NCI-H2107 treated with DMSO at 0.1 percent for 48 hours (cell line): ENCODE measurements around the gene ZMYND10.

Source experiments
- DNase-seq: peaks from one replicate; lab custom pipeline; 2025; ENCODE audit not compliant: unreplicated experiment; lab: John Stamatoyannopoulos, UW

Gene ZMYND10

DNA sequence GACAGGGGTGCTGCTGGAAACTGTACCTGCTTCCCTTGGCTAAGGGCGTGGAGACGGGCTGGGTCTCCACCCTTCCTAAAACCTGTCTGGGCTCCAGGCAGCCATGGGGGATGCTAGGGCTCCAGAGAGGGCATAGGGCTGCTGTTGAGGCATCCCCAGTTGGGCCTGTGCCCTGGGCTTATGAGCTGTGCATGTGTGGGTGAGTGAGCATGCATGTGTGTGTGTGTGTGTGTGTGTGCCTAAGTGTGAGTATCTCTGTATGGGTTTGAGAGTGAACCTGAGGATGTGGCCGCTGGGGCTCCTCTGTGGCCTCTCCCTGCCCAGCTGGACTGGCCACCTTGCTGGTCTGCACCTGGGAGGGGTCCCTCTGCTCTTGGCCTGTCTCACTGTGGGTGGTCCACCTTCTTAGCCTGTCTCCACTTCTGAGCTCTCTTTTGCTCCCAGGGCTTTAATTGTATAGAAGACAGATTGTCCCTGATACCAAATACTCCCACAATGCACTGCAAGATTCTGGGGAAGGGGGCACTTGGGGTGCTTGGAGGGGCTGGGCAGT lies 25.7 kb upstream of the ZMYND10 start:
- no peak for DNase-seq

DNA sequence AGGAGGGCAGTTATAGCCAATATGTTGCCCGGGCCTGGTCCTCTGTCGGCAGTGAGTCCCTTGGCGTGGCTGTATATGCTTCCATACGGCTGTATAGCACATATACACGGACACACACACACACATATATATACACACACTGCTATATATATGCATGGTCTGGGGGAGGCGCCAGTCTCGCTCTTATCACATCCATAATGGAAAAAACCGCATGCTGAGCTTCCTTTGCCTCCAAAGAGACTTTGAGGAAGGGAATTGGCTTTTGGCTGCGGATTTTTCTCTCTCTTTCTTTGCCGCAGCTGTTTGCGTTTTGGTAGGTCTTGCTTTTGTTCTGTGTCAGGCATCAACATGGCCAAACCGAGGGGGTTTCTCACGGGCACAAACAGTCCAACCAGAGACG lies 25.1 kb upstream of the ZMYND10 start:
- DNase-seq: peak; percentile 48

DNA sequence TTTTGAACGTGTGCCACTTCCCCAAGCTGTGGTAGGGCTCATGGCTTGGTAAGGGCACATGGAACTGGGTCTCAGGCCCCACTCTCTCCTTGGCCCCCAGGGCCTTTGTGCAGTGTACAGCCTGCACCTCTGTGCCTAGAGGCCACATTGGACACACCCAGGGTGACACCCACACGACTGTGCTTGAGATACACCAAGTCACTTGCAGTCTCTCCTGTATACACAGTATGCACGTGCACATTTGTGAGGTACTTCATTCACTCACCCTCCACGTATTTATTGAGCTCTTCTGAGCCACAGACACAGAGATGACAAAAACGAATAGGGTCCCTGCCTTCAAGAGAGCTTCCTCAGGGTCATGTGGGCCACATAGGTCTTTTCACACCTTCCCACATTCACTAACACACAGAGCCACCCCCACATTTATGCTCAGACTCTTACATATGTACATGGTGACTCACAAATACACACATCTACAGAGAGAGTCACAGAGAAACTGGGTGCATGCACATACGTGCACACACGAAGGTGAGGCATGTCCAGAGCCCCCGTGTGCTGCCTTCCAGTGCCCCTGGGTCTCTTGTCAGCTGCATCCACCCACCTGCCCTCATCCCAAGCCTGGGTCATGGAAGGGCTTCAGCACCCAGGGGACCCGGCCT lies 23.6 kb upstream of the ZMYND10 start:
- no peak for DNase-seq

DNA sequence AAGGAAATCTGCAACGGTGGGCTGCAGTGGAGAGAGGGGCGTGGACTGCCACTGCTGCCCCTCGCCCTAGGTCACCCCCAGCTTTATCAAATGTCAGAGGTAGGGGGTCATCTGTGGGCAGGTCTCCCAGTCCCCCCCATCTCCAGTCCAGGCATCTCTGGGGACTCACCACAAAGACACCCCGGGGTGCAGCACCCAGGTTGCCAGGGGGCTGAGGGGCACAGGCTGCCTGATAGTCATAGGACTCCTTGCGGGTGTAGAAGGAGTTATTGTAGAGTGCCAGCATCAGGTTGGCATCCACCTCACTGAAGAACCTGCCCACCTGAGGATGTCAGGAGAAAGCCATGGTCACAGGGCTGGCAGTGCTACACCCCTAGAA lies 20.3 kb upstream of the ZMYND10 start:
- DNase-seq: no peak

DNA sequence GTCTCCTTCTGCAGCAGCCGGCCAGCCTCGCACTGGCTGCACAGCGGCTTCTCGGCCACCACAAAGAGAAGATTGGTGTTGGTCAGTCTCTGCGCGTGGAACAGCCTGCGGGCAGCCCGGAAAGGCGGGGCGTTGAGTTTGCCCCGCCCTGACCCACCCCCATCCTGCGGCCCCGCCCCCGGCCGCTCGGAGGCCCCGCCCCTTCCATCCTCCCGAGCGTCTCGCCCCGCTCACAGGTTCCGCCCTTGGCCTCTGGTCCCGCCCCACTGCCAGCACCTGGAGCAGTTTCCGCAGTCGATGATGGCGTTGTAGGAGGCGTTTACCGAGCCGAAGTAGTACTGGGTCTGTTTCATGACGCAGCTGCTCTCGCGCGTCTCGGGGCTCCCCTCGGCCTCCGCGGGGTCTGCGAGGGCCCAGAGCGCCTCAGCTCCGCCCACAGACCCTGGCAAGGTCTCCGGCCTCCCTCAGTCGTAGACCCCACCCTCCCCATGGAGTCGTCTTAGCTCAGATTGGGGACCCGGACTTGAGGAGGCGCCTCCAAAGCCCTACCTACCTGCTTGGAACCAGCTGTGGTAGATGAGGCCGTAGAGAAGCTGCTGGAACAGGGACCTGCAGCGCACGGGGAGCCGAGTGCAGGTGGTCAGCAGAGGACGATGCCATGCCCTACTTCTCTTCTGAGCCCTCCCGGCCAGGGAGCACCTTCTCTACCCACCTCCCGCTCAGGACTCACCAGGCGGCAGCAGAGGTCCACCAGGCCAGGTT lies 19.7 kb upstream of the ZMYND10 start:
- DNase-seq: no peak

DNA sequence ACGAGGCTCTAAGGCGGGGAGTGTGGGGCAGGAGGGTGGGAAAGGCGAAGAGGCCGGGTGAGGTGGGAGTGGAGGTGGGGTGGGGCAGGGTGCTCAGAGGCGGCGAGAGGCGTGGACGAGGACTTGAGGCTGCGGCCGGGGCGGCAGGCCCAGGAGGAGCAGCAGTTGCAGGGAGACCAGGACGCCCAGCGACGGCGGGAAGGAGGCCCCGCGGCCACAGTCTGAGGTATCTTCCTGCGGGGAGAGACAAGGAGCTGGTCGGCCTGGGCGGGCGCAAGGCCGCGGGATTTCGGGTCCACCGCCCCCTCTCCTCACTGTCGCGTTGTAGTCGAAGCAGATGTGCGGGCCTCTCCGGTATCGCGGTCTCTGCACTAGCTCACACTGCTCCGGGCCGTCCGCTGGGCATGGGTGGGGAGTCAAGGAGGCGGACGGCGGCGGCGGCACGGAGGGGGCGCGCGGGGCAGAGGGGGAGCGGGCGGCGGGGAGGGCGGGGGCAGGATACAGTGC lies 19.1 kb upstream of the ZMYND10 start:
- no peak for DNase-seq

DNA sequence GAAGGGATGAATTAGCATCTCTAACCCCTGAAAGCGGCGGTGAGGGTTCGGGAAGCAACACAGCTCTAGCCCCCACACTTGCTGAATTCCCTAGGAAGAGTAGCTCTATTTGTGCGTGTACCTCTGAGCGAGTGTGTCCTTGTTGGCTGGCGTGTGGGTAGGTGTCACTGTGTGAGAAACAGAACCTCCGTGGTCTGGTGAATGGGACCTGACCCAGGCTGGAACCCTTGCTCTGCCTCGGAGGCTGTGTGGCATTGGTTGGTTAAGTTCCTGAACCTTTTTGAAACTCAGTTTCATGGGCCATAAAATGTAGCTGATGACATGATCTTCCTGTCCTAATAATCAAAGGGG lies 14.2 kb upstream of the ZMYND10 start:
- DNase-seq: no peak

DNA sequence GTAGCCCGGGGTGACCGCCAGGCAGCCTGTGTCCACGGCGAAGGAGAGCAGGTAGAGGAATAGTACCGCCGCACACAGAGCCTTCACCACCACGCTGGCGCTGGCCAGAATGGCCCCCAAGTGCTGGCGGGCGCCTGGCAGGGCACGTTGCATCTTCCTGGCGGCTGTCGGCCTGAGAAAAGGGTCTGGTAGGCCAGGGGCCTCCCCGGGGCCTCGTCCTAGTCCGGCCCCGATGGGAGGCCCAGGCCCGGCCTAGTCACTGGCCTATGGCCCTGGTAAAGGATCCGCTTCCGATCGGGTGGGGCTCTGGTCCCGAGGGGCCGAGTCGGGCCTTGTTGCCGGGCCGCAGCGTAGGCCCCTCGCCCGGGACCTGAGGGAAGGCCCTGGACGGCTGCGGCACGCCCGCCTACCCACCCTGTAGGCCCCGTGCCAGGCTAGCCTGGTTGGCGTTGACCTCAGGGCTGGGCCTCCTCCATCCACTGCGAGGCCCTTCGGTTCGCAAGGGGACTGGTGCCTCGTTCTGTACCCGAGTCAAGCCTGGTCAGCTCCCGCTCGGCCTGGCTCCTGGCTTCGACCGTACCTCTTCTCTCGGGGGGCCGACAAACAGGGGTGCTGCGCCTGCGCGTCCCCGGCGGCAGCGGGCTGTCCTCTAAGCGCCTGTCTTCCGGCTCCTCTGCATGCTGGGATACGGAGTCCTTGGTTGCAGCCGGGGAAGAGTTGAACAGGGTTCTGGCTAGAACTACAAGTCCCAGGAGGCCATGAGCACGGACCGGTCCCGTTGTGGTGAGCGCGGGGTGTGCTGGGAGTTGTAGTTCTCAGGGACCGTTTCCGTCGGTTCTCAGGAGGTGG lies 13.6 kb upstream of the ZMYND10 start, which contains the start of gene TMEM115:
TMEM115 (minus strand) TSS at position 611 of the 849 bp plus-strand sequence; CDS start at position 153, 458 bp downstream.
- DNase-seq: peak; percentile 91

DNA sequence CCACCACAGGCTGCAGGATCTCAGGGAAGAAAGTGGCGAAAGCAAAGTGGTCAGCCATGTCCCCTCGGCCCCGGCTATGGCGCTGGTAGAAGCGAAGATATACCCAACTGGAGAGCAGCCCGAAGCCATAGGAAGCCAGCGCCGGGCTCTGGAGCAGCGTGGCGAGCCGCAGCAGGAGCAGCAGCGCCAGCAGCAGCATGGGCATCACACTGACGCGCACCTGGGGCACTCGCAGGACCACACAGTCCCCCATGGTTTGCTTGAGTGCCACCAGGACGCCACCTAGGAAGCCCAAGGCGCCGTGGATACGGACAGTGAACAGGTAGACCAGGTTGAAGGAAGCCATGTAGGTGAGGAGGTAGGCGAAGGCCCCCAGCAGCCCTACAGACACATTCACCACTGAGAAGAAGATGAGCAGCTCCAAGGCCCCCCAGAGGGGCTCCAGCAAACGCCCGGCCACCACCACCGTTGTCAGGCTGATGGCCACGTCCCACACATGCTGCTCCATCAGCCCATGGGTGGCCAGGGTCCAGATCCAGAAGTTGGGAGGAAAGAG lies 12.9 kb upstream of the ZMYND10 start:
- DNase-seq: no peak

DNA sequence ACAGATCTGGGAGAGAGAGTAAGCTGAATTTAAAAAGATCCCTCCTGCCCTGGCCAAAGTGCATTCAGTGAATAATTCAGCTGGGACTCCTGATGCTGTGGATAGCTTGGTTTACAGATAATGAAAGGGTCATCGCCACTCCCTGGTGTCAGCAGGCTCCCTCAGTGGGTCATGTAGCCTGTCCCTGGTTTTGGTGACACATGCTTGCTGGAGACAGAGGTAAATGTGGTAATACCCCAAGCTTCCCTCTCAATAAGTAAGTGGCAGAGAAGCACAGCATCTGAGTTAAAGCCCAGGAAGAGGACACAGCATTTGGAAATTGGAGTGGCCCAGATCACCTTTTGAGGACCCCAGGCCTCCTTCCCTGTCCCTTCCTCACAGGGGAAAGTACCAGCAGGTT lies 11.9 kb upstream of the ZMYND10 start:
- DNase-seq: no peak

DNA sequence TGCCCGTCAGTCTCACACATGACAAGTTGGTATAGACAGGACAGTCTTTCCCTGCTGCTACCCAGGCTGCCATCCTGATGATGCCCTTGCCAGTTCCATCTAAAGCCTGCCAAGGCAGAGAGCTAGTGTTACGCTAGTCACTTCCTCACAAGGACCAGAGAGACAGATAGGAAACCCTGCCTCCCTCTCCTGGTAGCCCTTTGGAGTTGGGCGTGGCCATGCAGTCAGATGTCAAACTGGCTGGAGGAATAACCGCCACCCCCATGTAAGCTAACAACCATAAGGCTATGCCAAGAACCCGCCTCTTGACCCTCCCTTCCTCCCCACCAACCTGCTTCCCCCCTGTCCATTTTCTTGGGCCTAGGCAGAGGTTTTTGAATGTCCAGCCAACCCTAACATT lies 11.0 kb upstream of the ZMYND10 start:
- no peak for DNase-seq

DNA sequence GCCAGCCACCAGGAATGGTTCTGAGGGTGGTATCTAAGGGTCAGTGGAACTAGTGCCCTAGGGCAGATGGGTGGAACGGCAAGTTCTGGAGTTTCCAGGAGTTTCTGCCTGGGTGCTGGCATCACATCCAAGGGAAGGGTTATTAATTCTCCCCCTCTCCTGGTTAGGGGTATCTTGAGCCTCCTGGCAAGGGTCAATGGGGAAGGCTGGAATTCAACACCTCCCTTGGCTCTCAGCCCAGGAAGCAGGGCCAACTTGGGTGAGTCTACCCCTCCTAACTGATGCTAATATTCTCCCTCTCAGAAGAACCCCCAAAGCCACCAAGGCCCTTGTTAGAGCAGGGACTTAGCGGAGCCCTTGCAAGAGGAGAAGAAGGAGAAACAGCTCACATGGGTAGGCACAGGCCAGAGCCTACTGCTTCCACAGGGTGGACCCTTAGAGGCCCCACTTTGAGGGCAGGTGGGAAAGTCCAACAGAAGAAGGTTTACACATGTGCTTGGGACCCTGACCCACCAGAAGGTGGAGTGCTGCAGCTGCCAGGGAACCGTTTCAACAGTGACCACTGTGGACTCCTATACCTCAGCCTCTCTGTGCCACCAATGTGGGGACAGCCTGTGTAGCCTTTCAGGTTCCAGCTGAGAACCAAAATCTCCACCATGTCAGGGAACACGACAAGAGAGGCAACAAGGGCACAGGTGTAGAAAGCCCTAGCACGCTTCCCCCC lies 10.5 kb upstream of the ZMYND10 start:
- no peak for DNase-seq

DNA sequence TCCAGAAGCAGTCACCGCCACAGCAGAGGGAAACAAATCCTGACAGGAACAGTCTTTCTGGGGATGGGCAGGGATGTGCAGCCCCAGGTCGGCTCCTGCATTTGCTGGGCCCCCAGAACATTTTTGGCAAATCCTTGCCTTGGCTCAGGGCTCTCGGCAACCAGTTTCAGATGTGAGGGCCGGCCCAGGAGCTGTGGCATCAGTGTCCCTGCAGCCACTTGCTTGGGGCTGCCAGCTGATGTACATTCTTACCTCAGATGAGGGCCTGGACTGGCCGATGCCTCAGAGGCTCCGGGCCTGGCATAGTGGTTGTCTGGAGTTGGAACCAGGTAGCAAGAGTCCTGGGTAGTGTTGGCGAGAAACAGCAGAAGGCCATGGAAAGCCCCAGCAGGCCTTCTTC lies 9.3 kb upstream of the ZMYND10 start:
- no peak for DNase-seq

DNA sequence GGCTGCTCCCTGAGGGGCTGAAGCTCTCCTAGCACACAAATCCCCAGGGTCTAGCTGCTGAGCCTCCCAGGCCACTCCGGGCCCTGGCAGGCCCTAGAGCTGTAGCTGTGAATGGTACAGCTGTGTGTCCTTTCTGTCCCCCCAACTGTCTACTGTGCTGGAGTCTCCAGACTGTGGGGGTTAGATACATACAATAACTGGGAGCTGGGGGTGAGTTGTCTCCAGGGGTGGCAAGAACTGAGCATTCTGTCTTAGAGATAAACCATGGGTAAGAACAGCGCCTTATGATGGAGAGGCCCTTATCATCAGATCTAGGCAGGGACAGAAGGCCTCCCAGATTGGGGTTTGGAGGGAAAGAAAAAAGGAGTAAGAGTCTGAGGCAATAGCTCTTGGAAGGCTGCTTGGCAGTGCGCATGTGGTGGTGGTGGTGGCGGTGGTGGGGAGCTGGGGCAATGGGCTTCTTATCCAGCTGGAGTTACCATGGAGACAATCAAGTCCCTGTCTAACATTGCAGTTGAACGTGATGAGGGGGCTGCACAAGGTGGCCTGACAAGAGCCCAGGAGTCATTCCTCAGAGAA lies 8.7 kb upstream of the ZMYND10 start:
- DNase-seq: no peak

DNA sequence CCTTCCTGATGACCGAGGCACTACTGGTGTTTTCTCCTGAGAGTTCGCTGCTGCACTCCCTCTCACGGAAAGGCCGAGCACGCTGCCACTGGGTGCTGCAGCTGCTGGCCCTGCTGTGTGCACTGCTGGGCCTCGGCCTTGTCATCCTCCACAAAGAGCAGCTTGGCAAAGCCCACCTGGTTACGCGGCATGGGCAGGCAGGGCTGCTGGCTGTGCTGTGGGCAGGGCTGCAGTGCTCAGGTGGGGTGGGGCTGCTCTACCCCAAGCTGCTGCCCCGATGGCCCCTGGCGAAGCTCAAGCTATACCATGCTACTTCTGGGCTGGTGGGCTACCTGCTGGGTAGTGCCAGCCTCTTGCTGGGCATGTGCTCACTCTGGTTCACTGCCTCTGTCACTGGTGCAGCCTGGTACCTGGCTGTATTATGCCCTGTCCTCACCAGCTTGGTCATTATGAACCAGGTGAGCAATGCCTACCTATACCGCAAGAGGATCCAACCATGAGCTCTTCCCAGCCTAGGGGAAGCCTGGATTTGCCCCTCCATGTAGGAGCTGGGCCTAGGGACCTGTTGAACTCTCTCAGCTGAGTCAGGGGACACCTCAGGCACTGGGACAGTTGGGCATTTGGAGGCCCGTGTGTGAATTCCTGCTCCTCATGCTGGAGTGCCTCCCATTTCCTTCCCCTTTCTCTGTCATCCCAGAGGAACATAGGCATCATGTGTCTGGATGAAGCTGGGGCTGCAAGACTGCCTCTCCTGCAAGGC lies 7.9 kb upstream of the ZMYND10 start:
- no peak for DNase-seq

DNA sequence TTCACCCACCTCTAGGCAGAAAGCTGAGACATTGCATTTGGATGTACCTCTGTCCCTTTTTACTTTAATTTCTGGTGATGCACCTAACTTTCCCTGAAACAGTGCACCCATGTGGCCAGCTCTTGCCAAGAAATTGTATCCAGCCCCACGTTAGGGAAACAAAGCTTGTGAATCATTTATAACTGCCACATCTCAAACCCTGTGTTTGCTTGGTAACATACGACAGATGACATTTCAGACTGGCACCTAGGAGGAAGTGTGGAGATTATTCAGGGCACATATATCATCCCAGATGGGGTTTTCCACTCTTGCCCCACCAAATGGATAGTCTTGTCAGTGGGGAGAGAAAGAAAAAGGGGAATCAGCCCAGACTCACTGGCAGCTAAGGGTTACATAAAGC lies 7.2 kb upstream of the ZMYND10 start:
- DNase-seq: no peak

DNA sequence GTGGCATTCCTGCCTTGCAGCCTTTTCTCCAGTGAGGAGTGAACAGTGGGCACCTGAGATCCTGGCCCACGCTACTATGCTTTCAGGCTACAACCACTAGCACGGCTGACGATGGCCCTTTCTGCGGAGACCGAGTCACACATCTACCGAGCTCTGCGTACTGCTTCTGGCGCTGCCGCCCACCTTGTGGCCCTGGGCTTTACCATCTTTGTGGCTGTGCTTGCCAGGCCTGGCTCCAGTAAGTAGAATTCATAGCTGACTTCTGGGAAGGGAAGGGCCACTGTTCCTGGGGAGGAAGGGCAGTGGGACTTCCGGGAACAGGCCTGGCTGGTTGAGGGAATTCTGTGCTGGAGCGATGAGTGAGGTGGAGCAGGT lies 5.8 kb upstream of the ZMYND10 start:
- DNase-seq: no peak

DNA sequence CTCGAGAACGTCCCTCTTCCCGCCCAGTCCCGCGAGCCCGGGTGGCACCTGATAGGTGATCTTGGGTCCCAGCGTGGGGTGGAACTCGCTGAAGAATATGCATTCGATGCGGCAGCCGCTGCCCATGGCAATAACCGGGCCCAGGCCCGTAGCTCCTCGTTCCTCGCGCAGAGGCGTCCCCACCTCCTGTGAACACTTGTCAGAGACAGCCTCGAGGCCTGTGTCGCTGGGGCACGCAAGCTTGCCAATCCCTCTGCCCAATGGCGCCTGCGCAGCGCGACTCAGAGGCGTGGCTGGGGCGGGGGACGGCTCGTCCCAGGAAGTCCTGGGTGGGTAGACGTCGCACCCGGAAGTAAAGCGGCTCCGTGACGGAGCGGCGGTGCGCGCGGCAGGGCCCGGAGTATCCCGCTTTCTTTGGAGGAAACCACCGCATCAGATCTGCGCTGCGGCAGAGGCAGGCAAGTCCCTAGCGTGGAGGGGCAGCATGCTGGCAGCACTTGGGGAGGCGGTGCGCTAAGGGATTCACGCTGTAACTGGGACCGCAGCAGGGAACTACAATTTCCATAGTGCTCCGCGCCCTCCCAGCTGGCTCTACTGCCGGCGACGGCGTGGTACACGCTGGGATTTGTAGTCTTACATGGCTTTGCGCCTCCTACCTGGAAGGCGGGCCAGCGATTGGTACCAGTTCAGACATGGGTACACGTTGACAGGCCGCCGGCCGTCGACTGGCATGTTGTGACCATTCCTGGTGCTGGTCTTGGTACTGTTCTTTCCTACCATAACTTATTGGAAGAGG lies 5.2 kb upstream of the ZMYND10 start, which contains the start of the genes CYB561D2 and NPRL2:
CYB561D2 (plus strand) TSS at position 336 of the 796 bp plus-strand sequence. CDS start 572 bp downstream, outside the sequence.
NPRL2 (minus strand) TSS at position 249 of the 796 bp plus-strand sequence; CDS start at position 126, 123 bp downstream.
- DNase-seq: peak; percentile 70
